ENCODE measurements around the gene TRIM67. TPM values are rescaled to one million over a fixed set of nuclear protein-coding genes. Genes with fewer than 3 reads are reported as not detected.

Gene TRIM67
- total RNA-seq, 1 experiment from 2014 or later = 0.08 TPM

DNA sequence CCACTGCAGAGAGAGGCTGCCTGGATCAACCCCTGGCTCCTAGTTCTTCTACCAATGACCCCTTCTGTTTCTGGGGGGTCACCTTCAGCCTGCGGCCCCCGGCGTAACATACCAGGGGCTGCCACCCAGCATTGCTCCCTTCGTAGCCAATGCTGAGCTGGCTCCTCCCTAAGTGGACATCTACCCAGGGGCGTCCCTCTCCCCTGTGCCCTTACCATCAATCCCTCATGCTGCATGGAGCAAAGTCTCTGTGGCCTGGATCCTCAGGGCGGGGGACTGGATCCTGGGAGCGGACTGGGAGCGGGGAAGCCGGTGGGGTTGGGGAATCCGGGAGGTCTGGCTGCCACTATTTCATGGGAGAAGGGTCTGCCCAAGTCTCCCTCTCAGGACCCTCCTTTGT, 28.6 kb downstream of the TRIM67 start:
- no peaks in the 10 kb centered on the region for H3K9me3 ChIP-seq (ENCODE audit: control insufficient read depth, insufficient read depth, low read depth, low read length)
- no peak overlapping the region for H3K27ac ChIP-seq (ENCODE audit: low read length)
- POLR2A ChIA-PET = no interaction called here
- DNase-seq (ENCODE audit: low read depth, low spot score) = no peak
- no peaks in the 10 kb centered on the region for H3K4me1 ChIP-seq (ENCODE audit: control insufficient read depth, insufficient read depth, low read length)
- TF ChIP-seq, protein P1, sequence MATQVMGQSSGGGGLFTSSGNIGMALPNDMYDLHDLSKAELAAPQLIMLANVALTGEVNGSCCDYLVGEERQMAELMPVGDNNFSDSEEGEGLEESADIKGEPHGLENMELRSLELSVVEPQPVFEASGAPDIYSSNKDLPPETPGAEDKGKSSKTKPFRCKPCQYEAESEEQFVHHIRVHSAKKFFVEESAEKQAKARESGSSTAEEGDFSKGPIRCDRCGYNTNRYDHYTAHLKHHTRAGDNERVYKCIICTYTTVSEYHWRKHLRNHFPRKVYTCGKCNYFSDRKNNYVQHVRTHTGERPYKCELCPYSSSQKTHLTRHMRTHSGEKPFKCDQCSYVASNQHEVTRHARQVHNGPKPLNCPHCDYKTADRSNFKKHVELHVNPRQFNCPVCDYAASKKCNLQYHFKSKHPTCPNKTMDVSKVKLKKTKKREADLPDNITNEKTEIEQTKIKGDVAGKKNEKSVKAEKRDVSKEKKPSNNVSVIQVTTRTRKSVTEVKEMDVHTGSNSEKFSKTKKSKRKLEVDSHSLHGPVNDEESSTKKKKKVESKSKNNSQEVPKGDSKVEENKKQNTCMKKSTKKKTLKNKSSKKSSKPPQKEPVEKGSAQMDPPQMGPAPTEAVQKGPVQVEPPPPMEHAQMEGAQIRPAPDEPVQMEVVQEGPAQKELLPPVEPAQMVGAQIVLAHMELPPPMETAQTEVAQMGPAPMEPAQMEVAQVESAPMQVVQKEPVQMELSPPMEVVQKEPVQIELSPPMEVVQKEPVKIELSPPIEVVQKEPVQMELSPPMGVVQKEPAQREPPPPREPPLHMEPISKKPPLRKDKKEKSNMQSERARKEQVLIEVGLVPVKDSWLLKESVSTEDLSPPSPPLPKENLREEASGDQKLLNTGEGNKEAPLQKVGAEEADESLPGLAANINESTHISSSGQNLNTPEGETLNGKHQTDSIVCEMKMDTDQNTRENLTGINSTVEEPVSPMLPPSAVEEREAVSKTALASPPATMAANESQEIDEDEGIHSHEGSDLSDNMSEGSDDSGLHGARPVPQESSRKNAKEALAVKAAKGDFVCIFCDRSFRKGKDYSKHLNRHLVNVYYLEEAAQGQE (IDR thresholded peaks at IDR 0.05; ENCODE audit: insufficient read depth in 1 of 2, low read depth in 2 of 2, low read length in 1 of 2) = no peak
- no peak for TF ChIP-seq SIN3A (IDR thresholded peaks at IDR 0.05; ENCODE audit: borderline replicate concordance, insufficient read depth, low read depth, low read length)
- no peak for TF ChIP-seq CTCF (IDR thresholded peaks at IDR 0.05)
- no peak overlapping the region for H3K4me3 ChIP-seq (ENCODE audit: low read depth in 2 of 2, low read length in 2 of 2)
- peaks cover 14% of the 10 kb centered on the region; the same call in 1 of the 2 replicates for H3K27me3 ChIP-seq (ENCODE audit: control insufficient read depth, insufficient read depth, low read length)
- ATAC-seq = no peak
- intact Hi-C loops (cut with micrococcal nuclease; ENCODE audit: unreplicated experiment) = no loop called here
- CTCF ChIA-PET = no interaction called here
- BruUV-seq (replicated peaks) = no TSS peak
- in situ Hi-C loops (cut with HindIII; ENCODE audit: low pct_unique_long_range_greater_than_20kb, low sequenced_read_pairs) = no loop called here
- H3K36me3 ChIP-seq (ENCODE audit: control insufficient read depth, insufficient read depth, low read length) = no peaks in the 10 kb centered on the region

DNA sequence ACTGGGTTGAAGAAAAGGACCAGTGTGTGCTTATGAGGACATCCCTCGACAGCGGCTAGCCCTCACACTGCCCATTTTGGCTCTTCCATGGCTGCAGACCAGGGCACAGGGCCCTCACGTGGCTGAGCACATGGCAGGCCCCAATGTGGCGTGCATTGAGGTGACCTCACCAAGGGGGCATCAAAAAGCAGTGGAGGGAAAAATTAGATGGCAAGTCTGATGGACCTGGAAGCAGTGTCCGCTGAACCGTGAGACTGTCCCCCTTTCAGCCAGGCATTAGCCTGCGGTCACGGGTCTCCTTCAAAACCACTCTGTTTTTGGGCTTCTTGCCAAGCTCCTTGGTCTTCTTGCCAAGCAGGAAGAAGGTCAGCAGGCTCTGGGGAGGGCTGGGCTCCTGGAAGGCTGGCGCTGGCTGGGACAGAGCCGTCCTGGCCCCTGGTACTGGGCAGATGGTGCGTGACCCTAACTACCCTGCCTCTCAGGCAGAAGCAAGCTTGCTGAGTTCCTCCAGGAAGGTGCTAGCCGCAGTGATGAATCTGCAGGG, 30.8 kb downstream of the TRIM67 start:
- ChIA-PET CTCF (no interaction called here), POLR2A (no interaction called here)
- Histone ChIP-seq H3K27ac (ENCODE audit: low read length) (no peak overlapping the region), H3K4me3 (ENCODE audit: low read depth in 2 of 2, low read length in 2 of 2) (no peak overlapping the region), H3K9me3 (ENCODE audit: control insufficient read depth, insufficient read depth, low read depth, low read length) (no peaks in the 10 kb centered on the region), H3K36me3 (ENCODE audit: control insufficient read depth, insufficient read depth, low read length) (no peaks in the 10 kb centered on the region), H3K4me1 (ENCODE audit: control insufficient read depth, insufficient read depth, low read length) (no peaks in the 10 kb centered on the region), H3K27me3 (ENCODE audit: control insufficient read depth, insufficient read depth, low read length) (peaks cover 3% of the 10 kb centered on the region; the same call in 1 of the 2 replicates)
- in situ Hi-C loops (cut with HindIII; ENCODE audit: low pct_unique_long_range_greater_than_20kb, low sequenced_read_pairs) (no loop called here), intact Hi-C loops (cut with micrococcal nuclease; ENCODE audit: unreplicated experiment) (no loop called here)
- ATAC-seq (0 out of 2 replicates have a peak, but pooled peaks have one; percentile 10), DNase-seq (ENCODE audit: low read depth, low spot score) (no peak)
- TF ChIP-seq TCF7L2 (IDR thresholded peaks at IDR 0.05; ENCODE audit: low read depth, low read length) (no peak), CTCF (IDR thresholded peaks at IDR 0.05) (no peak), POLR2AphosphoS5 (IDR thresholded peaks at IDR 0.05; ENCODE audit: low read depth, low read length) (no peak), SIN3A (IDR thresholded peaks at IDR 0.05; ENCODE audit: borderline replicate concordance, insufficient read depth, low read depth, low read length) (no peak)
- TF ChIP-seq, protein P1 (IDR thresholded peaks at IDR 0.05; ENCODE audit: insufficient read depth in 1 of 2, low read depth in 2 of 2, low read length in 1 of 2) = no peak
- BruUV-seq (replicated peaks) = no TSS peak

All from Panc1 (cell line).